IgD-negative memory B cell (primary cell): ENCODE measurements around the gene NFIA. TPM values are rescaled to one million over a fixed set of nuclear protein-coding genes. Genes with fewer than 3 reads are reported as not detected.
A peak's percentile ranks its signal among the peaks of the same experiment; 100 is the strongest.
"Not testable (repeated sequence)": the region's sequence is repeated elsewhere in the genome, so short reads cannot be mapped to it uniquely, and the experiment has no call there.

Experiments used
- H3K27ac Mint-ChIP-seq, 3 donors: one replicate each; pipeline ENCODE4 v1.8.0; 2020 to 2022; ENCODE audit warnings: mild to moderate bottlenecking in 3 of 3, mixed read lengths in 3 of 3, moderate library complexity in 1 of 3
- H3K27me3 Mint-ChIP-seq: one replicate; pipeline ENCODE4 v1.8.0; 2021; ENCODE audit warnings: mixed read lengths
- H3K36me3 Mint-ChIP-seq: one replicate; pipeline ENCODE4 v1.8.0; 2020; ENCODE audit warnings: mild to moderate bottlenecking, mixed read lengths
- H3K4me1 Mint-ChIP-seq, 3 donors: one replicate each; pipeline ENCODE4 v1.8.0; 2020 to 2022; ENCODE audit warnings: mixed read lengths in 3 of 3, mild to moderate bottlenecking in 1 of 3
- H3K4me3 Mint-ChIP-seq, 4 donors: one replicate each; pipeline ENCODE4 v1.8.0; 2020 to 2022; ENCODE audit warnings: mild to moderate bottlenecking in 4 of 4, mixed read lengths in 4 of 4, moderate library complexity in 3 of 4
- H3K9me3 Mint-ChIP-seq, 3 donors: one replicate each; pipeline ENCODE4 v1.8.0; 2020 to 2021; ENCODE audit warnings: mixed read lengths in 3 of 3, mild to moderate bottlenecking in 1 of 3
- polyA plus RNA-seq: library from polyadenylated mRNA; unstranded; fragments of 300-500 nt; fragmentation: Illumina TruSeq; gene quantifications from one replicate; pipeline ENCODE4 v1.2.3, GENCODE V29; 2021

Gene NFIA
- polyA plus RNA-seq, 1 donor from 2014 or later, result 0.93 TPM

- peaks cover 15 to 48% (median 20%) of the 10 kb centered on the region in 3 donors for H3K4me1 Mint-ChIP-seq
- peaks cover 67% of the 10 kb centered on the region for H3K27me3 Mint-ChIP-seq
- H3K36me3 Mint-ChIP-seq, result no peaks in the 10 kb centered on the region
- H3K4me3 Mint-ChIP-seq, result peak overlapping the region; percentile 73 to 97 (median 83)
- H3K27ac Mint-ChIP-seq, result no peak overlapping the region
- peaks cover 0 to 4% (median 0%) of the 10 kb centered on the region in 3 donors for H3K9me3 Mint-ChIP-seq
These were observed 28.4 kb upstream of the NFIA start for GRCh38 chr1:61053712-61054600.

DNA sequence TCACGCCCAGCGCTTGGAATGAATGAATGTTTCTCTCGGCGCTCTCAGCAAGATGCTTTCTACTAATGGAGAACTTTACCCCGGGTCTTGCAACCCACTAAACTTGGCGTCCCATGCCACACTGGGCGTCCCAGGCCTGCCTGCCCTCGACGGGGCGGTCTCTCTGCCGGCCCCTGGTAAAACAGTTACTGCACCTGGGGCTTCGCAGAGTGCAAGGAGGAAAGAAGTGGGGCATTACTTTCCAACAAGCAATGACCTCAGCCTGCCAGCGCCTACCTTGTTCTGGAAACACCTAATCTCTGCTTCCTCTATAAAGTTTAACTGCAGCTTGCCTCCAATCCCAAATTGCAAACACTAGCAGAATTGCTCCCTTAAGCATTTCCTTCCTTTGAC is 27.8 kb upstream of the NFIA start:
- Mint-ChIP-seq H3K27ac (peak overlapping the region in 1 of 3 donors; percentile 58), H3K4me1 (peaks cover 15 to 48% (median 20%) of the 10 kb centered on the region in 3 donors), H3K27me3 (peaks cover 72% of the 10 kb centered on the region), H3K9me3 (peaks cover 0 to 4% (median 0%) of the 10 kb centered on the region in 3 donors), H3K36me3 (no peaks in the 10 kb centered on the region), H3K4me3 (peak overlapping the region; percentile 2 to 73 (median 56))

DNA sequence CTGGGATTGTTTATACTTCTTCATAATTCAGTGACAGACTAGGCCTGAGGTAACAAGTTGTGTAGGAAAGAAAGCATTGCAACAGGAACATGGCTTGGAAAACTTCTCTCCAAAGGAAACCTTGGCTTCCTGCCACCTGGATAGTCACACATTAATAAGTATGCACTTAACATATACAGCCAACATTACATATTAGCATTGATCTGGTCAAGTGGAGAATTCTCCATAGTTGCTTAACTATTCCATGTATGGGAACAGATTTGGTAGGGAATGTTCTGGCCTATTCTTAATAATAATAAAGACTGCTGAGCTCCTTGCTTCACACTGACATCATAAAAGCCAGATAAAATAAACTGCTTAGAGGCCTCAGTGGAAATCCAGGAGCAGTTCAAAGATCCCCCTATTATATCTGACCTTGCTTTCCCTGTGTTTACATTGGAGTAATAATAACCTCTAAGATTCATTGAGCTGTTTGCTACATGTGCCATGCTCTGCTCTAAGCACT is 27.2 kb upstream of the NFIA start:
- H3K36me3 Mint-ChIP-seq, result no peaks in the 10 kb centered on the region
- H3K27me3 Mint-ChIP-seq, result peaks cover 70% of the 10 kb centered on the region
- peak overlapping the region in 1 of 3 donors; percentile 58 for H3K27ac Mint-ChIP-seq
- H3K4me1 Mint-ChIP-seq, result peaks cover 15 to 48% (median 18%) of the 10 kb centered on the region in 3 donors
- H3K4me3 Mint-ChIP-seq, result peak overlapping the region in 2 of 4 donors; percentile 2 to 73
- H3K9me3 Mint-ChIP-seq, result peaks cover 0 to 4% (median 0%) of the 10 kb centered on the region in 3 donors

DNA sequence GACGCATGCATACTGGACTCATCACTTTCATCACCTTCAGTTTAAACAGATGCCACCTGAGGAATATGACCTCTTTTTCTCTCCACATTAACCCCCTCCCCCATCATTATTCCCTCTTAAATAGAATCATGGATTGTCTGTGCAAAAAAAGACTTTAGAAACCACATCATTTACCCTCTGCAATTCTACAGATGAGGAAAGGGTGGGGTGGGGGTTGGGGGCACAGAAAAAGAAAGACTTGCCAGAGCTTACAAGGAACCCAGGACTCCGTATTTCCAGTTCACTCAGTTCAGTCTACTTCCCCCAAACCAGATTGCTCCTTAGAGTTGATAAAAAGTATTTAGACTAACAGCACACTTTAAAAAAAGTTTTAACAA is 26.2 kb upstream of the NFIA start:
- peaks cover 0 to 4% (median 0%) of the 10 kb centered on the region in 3 donors for H3K9me3 Mint-ChIP-seq
- no peak overlapping the region for H3K27ac Mint-ChIP-seq
- H3K36me3 Mint-ChIP-seq, result no peaks in the 10 kb centered on the region
- H3K4me3 Mint-ChIP-seq, result peak overlapping the region; percentile 18 to 88 (median 60)
- H3K27me3 Mint-ChIP-seq, result peaks cover 70% of the 10 kb centered on the region
- H3K4me1 Mint-ChIP-seq, result peaks cover 14 to 45% (median 17%) of the 10 kb centered on the region in 3 donors

GRCh38 chr1:61056573-61057439 is 25.6 kb upstream of the NFIA start:
- Mint-ChIP-seq H3K4me1 (peaks cover 13 to 40% (median 17%) of the 10 kb centered on the region in 3 donors), H3K27me3 (peaks cover 68% of the 10 kb centered on the region)

GRCh38 chr1:61058483-61059245 is 23.7 kb upstream of the NFIA start:
- Mint-ChIP-seq H3K27ac (no peak overlapping the region), H3K36me3 (no peaks in the 10 kb centered on the region), H3K9me3 (peaks cover 0 to 2% (median 0%) of the 10 kb centered on the region in 3 donors), H3K4me1 (peaks cover 5 to 23% (median 7%) of the 10 kb centered on the region in 3 donors), H3K27me3 (peaks cover 49% of the 10 kb centered on the region), H3K4me3 (peak overlapping the region in 1 of 4 donors; percentile 9)

More at GRCh38 chr1:61056573-61057439, 25.6 kb upstream of the NFIA start:
- peaks cover 0 to 2% (median 0%) of the 10 kb centered on the region in 3 donors for H3K9me3 Mint-ChIP-seq
- H3K36me3 Mint-ChIP-seq, result no peaks in the 10 kb centered on the region
- H3K4me3 Mint-ChIP-seq, result peak overlapping the region; percentile 41 to 90 (median 85)
- H3K27ac Mint-ChIP-seq, result no peak overlapping the region

DNA sequence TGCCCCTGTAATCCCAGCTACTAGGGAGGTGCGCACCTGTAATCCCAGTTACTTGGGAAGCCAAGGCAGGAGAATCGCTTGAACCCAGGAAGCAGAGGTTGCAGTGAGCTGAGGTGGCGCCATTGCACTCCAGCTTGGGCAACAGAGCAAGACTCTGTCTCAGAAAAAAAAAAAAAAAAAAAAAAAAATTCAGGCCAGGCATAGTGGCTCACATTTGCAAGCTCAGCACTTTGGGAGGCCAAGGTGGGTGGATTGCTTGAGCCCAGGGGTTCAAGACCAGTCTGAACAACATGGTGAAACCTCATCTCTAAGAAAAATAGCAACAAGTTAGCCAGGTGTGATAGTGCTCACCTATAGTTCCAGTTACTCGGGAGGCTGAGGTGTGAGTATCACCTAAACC is 20.8 kb upstream of the NFIA start:
- peaks cover 29% of the 10 kb centered on the region for H3K27me3 Mint-ChIP-seq
- not testable (repeated sequence) for H3K4me3 Mint-ChIP-seq, H3K4me1 Mint-ChIP-seq, H3K36me3 Mint-ChIP-seq, H3K9me3 Mint-ChIP-seq, H3K27ac Mint-ChIP-seq

DNA sequence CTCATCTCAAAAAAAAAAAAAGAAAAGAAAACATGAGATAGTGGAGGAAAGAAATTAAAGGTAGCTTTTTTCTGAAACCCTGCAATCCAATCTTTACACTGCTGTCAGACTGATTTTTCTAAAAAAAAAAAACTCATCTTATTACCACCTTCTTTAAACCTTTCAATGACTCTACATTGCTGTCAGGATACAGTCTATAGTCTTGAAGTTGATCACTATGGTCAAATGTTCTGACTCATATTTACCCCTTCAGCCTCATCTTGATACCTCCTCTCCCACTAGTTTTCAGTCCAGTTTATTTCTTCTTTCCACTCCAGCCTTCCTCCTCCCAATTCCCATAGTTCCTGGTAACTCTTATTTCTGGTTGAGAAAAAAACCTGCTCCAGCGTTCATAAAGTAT is 17.7 kb upstream of the NFIA start:
- peaks cover 0 to 3% (median 0%) of the 10 kb centered on the region in 3 donors for H3K4me1 Mint-ChIP-seq
- no peak overlapping the region for H3K4me3 Mint-ChIP-seq
- no peak overlapping the region for H3K27ac Mint-ChIP-seq
- no peaks in the 10 kb centered on the region for H3K36me3 Mint-ChIP-seq
- H3K9me3 Mint-ChIP-seq, result no peaks in the 10 kb centered on the region
- peaks cover 7% of the 10 kb centered on the region for H3K27me3 Mint-ChIP-seq

- Mint-ChIP-seq H3K4me3 (no peak overlapping the region), H3K36me3 (no peaks in the 10 kb centered on the region), H3K27me3 (peaks cover 3% of the 10 kb centered on the region), H3K4me1 (peaks cover 0 to 3% (median 0%) of the 10 kb centered on the region in 3 donors), H3K9me3 (no peaks in the 10 kb centered on the region), H3K27ac (no peak overlapping the region)
These were observed 14.8 kb upstream of the NFIA start for GRCh38 chr1:61067446-61068019.

DNA sequence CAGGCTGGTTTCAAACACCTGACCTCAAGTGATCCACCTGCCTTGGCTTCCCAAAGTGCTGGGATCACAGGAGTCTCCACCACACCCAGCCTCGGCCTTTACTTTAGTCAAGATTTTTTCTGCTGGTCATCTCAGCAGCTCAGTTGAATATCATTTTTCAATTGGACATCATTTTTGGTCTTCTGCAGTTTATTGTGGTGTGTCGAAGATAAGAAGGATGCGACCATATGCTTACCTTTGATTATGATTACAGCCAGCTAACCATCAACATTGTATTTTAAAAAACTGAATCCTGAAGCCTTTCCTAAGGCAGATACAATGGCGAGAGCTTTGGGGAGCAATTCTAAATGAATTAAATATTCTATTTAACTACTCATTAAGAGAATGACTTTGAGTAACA is 12.3 kb upstream of the NFIA start:
- H3K9me3 Mint-ChIP-seq, result no peaks in the 10 kb centered on the region

DNA sequence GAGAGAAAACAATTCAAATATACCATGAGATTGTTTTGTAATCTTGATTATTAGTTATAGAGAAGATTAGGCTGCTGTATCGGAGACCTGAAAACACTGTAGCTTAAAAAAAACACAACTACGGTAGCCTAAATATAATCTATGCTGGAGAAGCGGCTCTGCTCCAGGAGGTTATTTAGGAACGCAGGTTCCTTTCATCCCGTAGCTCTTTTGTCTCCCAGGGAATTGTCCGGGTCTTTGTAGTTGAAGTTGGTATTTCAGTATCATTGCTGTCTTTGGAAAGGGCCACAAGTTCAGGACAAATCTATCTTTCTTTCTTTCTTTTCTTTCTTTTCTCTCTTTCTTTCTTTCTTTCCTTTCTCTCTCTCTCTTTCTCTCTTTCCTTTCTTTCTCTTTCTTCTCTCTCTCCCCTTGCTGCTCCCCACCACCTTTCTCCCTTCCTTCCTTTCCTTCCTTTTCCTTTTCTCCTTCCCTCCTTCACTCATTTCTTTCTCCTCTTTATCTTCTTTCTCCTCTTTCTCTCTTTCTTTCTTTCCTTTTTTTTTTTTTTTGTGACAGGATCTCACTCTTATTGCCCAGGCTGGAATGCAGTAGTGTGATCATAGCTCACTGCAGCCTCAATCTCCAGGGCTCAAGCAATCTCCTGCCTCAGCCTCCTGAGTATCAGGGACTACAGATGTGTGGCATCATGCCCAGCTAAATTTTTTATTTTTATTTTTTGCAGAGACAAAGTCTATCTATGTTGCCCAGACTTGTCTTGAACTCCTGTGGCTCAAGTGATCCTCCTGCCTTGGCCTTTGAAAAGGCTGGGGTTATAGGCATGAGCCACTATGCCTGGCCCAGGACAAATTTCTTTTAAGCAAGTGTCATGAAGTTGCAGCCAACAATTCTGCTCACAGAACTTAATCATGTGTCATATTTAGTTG is 10.9 kb upstream of the NFIA start:
- Mint-ChIP-seq H3K36me3 (no peaks in the 10 kb centered on the region), H3K4me3 (no peak overlapping the region), H3K27me3 (no peaks in the 10 kb centered on the region), H3K27ac (no peak overlapping the region), H3K4me1 (peaks cover 3 to 7% (median 6%) of the 10 kb centered on the region in 3 donors), H3K9me3 (no peaks in the 10 kb centered on the region)

More for the DNA sequence above, 12.3 kb upstream of the NFIA start:
- H3K4me3 Mint-ChIP-seq, result no peak overlapping the region
- H3K27ac Mint-ChIP-seq, result no peak overlapping the region
- H3K36me3 Mint-ChIP-seq, result no peaks in the 10 kb centered on the region
- peaks cover 0 to 3% (median 2%) of the 10 kb centered on the region in 3 donors for H3K4me1 Mint-ChIP-seq
- H3K27me3 Mint-ChIP-seq, result no peaks in the 10 kb centered on the region

DNA sequence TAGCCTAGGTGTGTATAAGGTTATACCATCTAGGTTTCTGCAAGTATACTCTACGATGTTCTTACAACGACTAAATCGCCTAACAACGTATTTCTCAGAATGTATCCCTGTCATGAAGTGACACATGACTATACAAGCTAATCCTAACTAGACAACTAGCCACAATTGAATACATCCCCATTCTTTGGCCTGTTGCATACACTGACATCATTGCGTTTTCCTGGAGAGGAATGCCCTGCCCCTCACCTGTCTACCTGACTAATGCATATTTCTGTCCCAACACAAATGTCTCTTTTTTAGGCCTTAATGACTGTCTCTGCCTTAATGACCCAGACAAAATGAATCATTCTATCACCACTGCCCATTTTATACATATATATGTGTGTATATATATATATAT is 8.5 kb upstream of the NFIA start:
- H3K27ac Mint-ChIP-seq, result no peak overlapping the region
- H3K9me3 Mint-ChIP-seq, result no peaks in the 10 kb centered on the region
- H3K4me1 Mint-ChIP-seq, result peaks cover 15 to 20% (median 16%) of the 10 kb centered on the region in 3 donors
- H3K27me3 Mint-ChIP-seq, result peaks cover 11% of the 10 kb centered on the region
- no peaks in the 10 kb centered on the region for H3K36me3 Mint-ChIP-seq
- no peak overlapping the region for H3K4me3 Mint-ChIP-seq

DNA sequence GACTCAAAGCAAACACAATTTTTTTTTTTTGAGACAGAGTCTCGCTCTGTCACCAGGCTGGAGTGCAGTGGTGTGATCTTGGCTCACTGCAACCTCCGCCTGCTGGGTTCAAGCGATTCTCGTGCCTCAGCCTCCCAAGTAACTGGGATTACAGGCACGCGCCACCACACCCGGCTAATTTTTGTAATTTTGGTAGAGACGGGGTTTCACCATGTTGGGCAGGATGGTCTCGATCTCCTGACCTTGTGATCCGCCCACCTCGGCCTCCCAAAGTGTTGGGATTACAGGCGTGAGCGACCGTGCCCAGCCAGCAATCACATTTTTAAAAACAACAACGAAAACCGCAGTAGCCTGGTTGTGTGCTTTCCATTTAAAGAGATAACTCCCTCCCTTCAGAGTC is 6.5 kb upstream of the NFIA start:
- peaks cover 18 to 22% (median 21%) of the 10 kb centered on the region in 3 donors for H3K4me1 Mint-ChIP-seq
- peak overlapping the region in 1 of 4 donors; percentile 99 for H3K4me3 Mint-ChIP-seq
- H3K27me3 Mint-ChIP-seq, result peaks cover 23% of the 10 kb centered on the region
- H3K9me3 Mint-ChIP-seq, H3K36me3 Mint-ChIP-seq: not testable (repeated sequence)
- H3K27ac Mint-ChIP-seq, result peak overlapping the region in 2 of 3 donors; percentile 94 to 95
